Activated CD4-positive, CD25-positive, alpha-beta regulatory T cell treated with anti-CD3 and anti-CD28 coated beads, Interleukin-2, amount 50 U/mL, for 72 hours (primary cell): ENCODE data around the gene FBXL13.
"Not testable (repeated sequence)": the region's sequence is repeated elsewhere in the genome, so short reads cannot be mapped to it uniquely, and the experiment has no call there.

ENCODE experiments used
- DNase-seq: peaks from one replicate; pipeline ENCODE4 v3.0.0; 2021

The FBXL13 gene

GRCh38 chr7:102927312-102927933 lies 147.2 kb downstream of the FBXL13 start:
- DNase-seq: no peak

- DNase-seq: no peak
Observed at GRCh38 chr7:102926783-102927140, 147.8 kb downstream of the FBXL13 start.

- DNase-seq: no peak
Observed at GRCh38 chr7:102925976-102926782, 148.4 kb downstream of the FBXL13 start.

- no peak for DNase-seq
Observed at GRCh38 chr7:102918845-102919244, 155.8 kb downstream of the FBXL13 start.

GRCh38 chr7:102917436-102918353 lies 156.9 kb downstream of the FBXL13 start:
- no peak for DNase-seq

- no peak for DNase-seq
Observed at GRCh38 chr7:102916881-102917280, 157.7 kb downstream of the FBXL13 start.

GRCh38 chr7:102916426-102916825 lies 158.2 kb downstream of the FBXL13 start:
- DNase-seq: no peak

GRCh38 chr7:102914585-102914984 lies 160.0 kb downstream of the FBXL13 start:
- no peak for DNase-seq

GRCh38 chr7:102913826-102914225 lies 160.8 kb downstream of the FBXL13 start:
- no peak for DNase-seq

- DNase-seq: no peak
Observed at GRCh38 chr7:102912742-102913141, 161.9 kb downstream of the FBXL13 start, which contains the start of gene LRRC17. LRRC17 (plus strand) TSS chr7:102913000; CDS start chr7:102933914, 20,914 bp downstream.

- DNase-seq: no peak
Observed at GRCh38 chr7:102908676-102909075, 165.9 kb downstream of the FBXL13 start.

GRCh38 chr7:102903576-102903975 lies 171.0 kb downstream of the FBXL13 start:
- DNase-seq: not testable (repeated sequence)

- DNase-seq: not testable (repeated sequence)
Observed at GRCh38 chr7:102902052-102902451, 172.5 kb downstream of the FBXL13 start.

GRCh38 chr7:102898532-102898859 lies 176.1 kb downstream of the FBXL13 start:
- DNase-seq: no peak

GRCh38 chr7:102897856-102898531 lies 176.6 kb downstream of the FBXL13 start:
- DNase-seq: no peak

- no peak for DNase-seq
Observed at GRCh38 chr7:102897211-102897631, 177.4 kb downstream of the FBXL13 start.

- no peak for DNase-seq
Observed at GRCh38 chr7:102896585-102896984, 178.0 kb downstream of the FBXL13 start.

GRCh38 chr7:102895602-102896001 lies 179.0 kb downstream of the FBXL13 start:
- no peak for DNase-seq

GRCh38 chr7:102892631-102893278 lies 181.8 kb downstream of the FBXL13 start:
- no peak for DNase-seq

- DNase-seq: no peak
Observed at GRCh38 chr7:102891693-102892261, 182.8 kb downstream of the FBXL13 start.

GRCh38 chr7:102890971-102891692 lies 183.5 kb downstream of the FBXL13 start:
- DNase-seq: no peak
